Nucleus accumbens (tissue), 56 donors: ENCODE results near the gene RABAC1.
"Not testable (repeated sequence)": the region's sequence is repeated elsewhere in the genome, so short reads cannot be mapped to it uniquely, and the experiment has no call there.

Experiments
- DNase-seq, 56 donors: peaks; one replicate each; lab custom pipeline; 2025; lab: John Stamatoyannopoulos, UW

RABAC1 gene

GRCh38 chr19:41955521-41955920, 3.6 kb downstream of the RABAC1 start:
- no peak for DNase-seq

- DNase-seq = peak in 48 of 56 donors; percentile 9 to 86 (median 52)
Measured at GRCh38 chr19:41951686-41952172, 7.4 kb downstream of the RABAC1 start.

GRCh38 chr19:41947091-41947490, 12.0 kb downstream of the RABAC1 start:
- DNase-seq = no peak

- DNase-seq = no peak
Measured at GRCh38 chr19:41945135-41945766, 13.9 kb downstream of the RABAC1 start.

GRCh38 chr19:41944336-41944735, 14.8 kb downstream of the RABAC1 start:
- no peak for DNase-seq

GRCh38 chr19:41941410-41942202, 17.5 kb downstream of the RABAC1 start:
- no peak for DNase-seq

- DNase-seq = no peak
Measured at GRCh38 chr19:41940731-41941409, 18.3 kb downstream of the RABAC1 start.

GRCh38 chr19:41939861-41940730, 19.0 kb downstream of the RABAC1 start:
- peak in 1 of 56 donors; percentile 55 for DNase-seq

- not testable (repeated sequence) for DNase-seq
Measured at GRCh38 chr19:41939209-41939608, 19.9 kb downstream of the RABAC1 start.

- DNase-seq = no peak
Measured at GRCh38 chr19:41937525-41938468, 21.3 kb downstream of the RABAC1 start.

GRCh38 chr19:41936961-41937360, 22.2 kb downstream of the RABAC1 start:
- no peak for DNase-seq

- no peak for DNase-seq
Measured at GRCh38 chr19:41936416-41936850, 22.7 kb downstream of the RABAC1 start.

GRCh38 chr19:41935760-41936415, 23.2 kb downstream of the RABAC1 start:
- no peak for DNase-seq

GRCh38 chr19:41934849-41935374, 24.2 kb downstream of the RABAC1 start:
- DNase-seq = peak in 46 of 56 donors; percentile 1 to 71 (median 17)

- no peak for DNase-seq
Measured at GRCh38 chr19:41933693-41934426, 25.3 kb downstream of the RABAC1 start.

- DNase-seq = peak in 1 of 56 donors; percentile 5
Measured at GRCh38 chr19:41932720-41933332, 26.3 kb downstream of the RABAC1 start.

GRCh38 chr19:41932259-41932719, 26.8 kb downstream of the RABAC1 start:
- DNase-seq = no peak
